Colonic mucosa (tissue), 4 donors: Measurements from ENCODE around the gene FAM181B. TPM values are rescaled to one million over a fixed set of nuclear protein-coding genes. Genes with fewer than 3 reads are reported as not detected.

Source experiments
- DNase-seq: peaks from one replicate; pipeline ENCODE4 v3.0.0-alpha.2; 2020
- H3K27ac ChIP-seq: fragments of 200-600 bp; one replicate; pipeline ENCODE4 v1.8.0; 2021
- H3K27me3 ChIP-seq: fragments of 200-600 bp; one replicate; pipeline ENCODE4 v1.8.0; 2021
- H3K36me3 ChIP-seq: fragments of 200-600 bp; one replicate; pipeline ENCODE4 v1.8.0; 2021
- H3K4me1 ChIP-seq: fragments of 200-600 bp; one replicate; pipeline ENCODE4 v1.8.0; 2021; ENCODE audit warnings: mild to moderate bottlenecking
- H3K4me3 ChIP-seq: fragments of 200-600 bp; one replicate; pipeline ENCODE4 v1.8.0; 2021
- H3K9ac ChIP-seq, 2 donors: one replicate each; pipeline ENCODE4 v1.7.0; 2013; ENCODE audit warnings: control low read depth in 2 of 2, low read depth in 2 of 2, low read length in 2 of 2
- H3K9me3 ChIP-seq: fragments of 200-600 bp; one replicate; pipeline ENCODE4 v1.8.0; 2021
- intact Hi-C: fragments of 100-400 bp; cut with DNase I; formaldehyde crosslinking; loops from one replicate; pipeline ENCODE4 v1.14.1; 2022
- total RNA-seq, 2 donors: library from RNA; stranded (reverse); fragmentation: NEBNext Ultra II Directional in 1 of 2; extraction: Animal tissue kit (Norgen Biotek cat#: 25700) in 1 of 2; gene quantifications; one replicate each; pipeline ENCODE4 v1.2.1, GENCODE V29; 2021
- TF ChIP-seq, protein P1 (sequence below): fragments of 200-600 bp; IDR thresholded peaks from one replicate; pipeline ENCODE4 v1.8.0; 2022; ENCODE audit warnings: antibody characterized with exemption, mild to moderate bottlenecking
- donor health status: healthy.
- donor health status: DM: no; HTN: no; CAD: no.
- donor health status: DM: no; HTN: no; CAD: no.

Gene FAM181B
- total RNA-seq, 2 donors from 2014 or later, result 0.12 to 0.32 TPM

GRCh38 chr11:82759649-82760048, 26.0 kb upstream of the FAM181B start:
- Histone ChIP-seq H3K27me3 (no peaks in the 10 kb centered on the region), H3K9me3 (no peaks in the 10 kb centered on the region), H3K27ac (no peak overlapping the region), H3K36me3 (no peaks in the 10 kb centered on the region), H3K4me3 (no peak overlapping the region), H3K4me1 (no peaks in the 10 kb centered on the region), H3K9ac (no peak overlapping the region)
- TF ChIP-seq, protein P1, sequence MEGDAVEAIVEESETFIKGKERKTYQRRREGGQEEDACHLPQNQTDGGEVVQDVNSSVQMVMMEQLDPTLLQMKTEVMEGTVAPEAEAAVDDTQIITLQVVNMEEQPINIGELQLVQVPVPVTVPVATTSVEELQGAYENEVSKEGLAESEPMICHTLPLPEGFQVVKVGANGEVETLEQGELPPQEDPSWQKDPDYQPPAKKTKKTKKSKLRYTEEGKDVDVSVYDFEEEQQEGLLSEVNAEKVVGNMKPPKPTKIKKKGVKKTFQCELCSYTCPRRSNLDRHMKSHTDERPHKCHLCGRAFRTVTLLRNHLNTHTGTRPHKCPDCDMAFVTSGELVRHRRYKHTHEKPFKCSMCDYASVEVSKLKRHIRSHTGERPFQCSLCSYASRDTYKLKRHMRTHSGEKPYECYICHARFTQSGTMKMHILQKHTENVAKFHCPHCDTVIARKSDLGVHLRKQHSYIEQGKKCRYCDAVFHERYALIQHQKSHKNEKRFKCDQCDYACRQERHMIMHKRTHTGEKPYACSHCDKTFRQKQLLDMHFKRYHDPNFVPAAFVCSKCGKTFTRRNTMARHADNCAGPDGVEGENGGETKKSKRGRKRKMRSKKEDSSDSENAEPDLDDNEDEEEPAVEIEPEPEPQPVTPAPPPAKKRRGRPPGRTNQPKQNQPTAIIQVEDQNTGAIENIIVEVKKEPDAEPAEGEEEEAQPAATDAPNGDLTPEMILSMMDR, result no peak
- DNase-seq, result no peak
- intact Hi-C loops, result no loop called here

DNA sequence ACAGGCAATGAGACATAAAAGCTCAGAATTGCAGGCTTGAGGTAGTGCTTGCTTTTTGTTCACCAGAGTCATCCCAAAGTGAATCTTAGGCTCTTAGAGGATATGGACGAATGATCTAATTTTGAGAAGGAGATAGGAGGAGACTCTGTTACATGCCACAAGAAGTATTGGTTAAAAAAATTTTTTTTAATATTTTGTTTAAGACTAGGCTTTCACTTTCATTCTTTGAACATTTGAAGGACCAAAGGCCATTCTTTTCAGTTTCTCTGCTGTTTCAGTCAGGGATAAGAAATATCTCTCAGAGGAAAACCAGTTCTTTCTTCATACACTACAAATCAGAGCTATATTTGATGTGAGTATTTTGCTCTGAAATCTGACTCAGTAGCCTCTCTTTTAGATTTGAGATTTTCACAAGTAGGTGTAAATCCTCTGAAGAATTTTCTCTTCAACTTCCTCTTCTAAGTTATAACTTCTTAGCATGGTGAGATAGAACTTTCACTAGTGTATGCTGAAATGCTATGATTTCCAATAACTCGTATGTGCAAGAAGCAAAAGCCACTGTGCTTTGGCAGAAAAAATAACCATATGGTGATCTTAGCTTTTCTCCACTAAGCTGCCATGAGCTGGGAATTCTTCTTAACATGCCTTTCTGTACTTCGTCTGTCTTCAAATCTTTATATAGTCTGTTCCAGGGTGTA, 24.1 kb upstream of the FAM181B start:
- Histone ChIP-seq H3K9me3 (no peaks in the 10 kb centered on the region), H3K9ac (no peak overlapping the region), H3K27ac (no peak overlapping the region), H3K4me1 (no peaks in the 10 kb centered on the region), H3K27me3 (no peaks in the 10 kb centered on the region), H3K4me3 (no peak overlapping the region), H3K36me3 (no peaks in the 10 kb centered on the region)
- TF ChIP-seq, protein P1, result no peak
- intact Hi-C loops, result no loop called here
- DNase-seq, result no peak

- Histone ChIP-seq H3K27ac (no peak overlapping the region), H3K36me3 (no peaks in the 10 kb centered on the region), H3K9ac (no peak overlapping the region), H3K27me3 (no peaks in the 10 kb centered on the region), H3K4me1 (no peaks in the 10 kb centered on the region), H3K4me3 (no peak overlapping the region), H3K9me3 (no peaks in the 10 kb centered on the region)
- TF ChIP-seq, protein P1, result no peak
- intact Hi-C loops, result no loop called here
- DNase-seq, result no peak
Measured at GRCh38 chr11:82756765-82757639, 23.3 kb upstream of the FAM181B start.

DNA sequence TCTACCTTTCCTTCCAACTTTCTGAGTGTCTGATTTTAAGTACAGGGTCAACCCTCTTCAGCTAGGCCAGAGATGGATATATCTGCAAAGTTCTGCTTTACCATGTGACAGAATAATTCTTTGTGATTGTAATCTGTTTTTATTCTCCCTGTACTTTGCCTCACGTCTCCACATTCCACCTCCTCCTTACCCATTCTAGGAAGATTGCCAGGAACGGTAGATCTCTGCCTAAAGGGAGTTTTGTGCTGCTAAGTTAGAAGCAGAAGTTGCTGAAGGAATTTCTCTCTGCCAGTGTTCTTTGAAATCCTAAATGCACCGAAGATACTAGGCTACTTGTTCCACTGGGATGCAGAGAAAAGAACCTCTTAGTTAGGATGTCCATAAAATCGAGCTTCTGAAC, 20.7 kb upstream of the FAM181B start:
- Histone ChIP-seq H3K9me3 (no peaks in the 10 kb centered on the region), H3K4me3 (no peak overlapping the region), H3K9ac (no peak overlapping the region), H3K4me1 (no peaks in the 10 kb centered on the region), H3K36me3 (no peaks in the 10 kb centered on the region), H3K27ac (no peak overlapping the region), H3K27me3 (no peaks in the 10 kb centered on the region)
- DNase-seq, result no peak
- intact Hi-C loops, result no loop called here
- TF ChIP-seq, protein P1, result no peak

DNA sequence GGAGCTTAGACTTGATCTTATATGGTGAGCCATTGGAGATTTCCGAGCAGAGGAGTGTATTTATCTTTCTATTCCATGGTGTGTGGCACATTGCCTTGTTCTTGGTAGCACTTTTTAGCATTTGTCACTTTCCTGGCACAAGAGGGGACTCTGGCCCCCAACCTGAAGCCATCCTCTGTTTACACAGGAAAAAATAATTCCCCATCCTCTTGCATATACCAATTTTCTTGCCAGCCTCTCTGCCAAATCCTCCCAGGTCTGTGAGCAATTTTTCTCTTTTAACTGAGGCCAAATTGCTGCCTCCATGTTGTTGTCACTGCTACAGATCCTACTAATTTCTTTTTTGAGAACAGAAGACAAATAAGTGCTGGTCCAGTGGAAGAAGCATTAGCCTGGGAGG, 20.3 kb upstream of the FAM181B start:
- Histone ChIP-seq H3K9me3 (no peaks in the 10 kb centered on the region), H3K36me3 (no peaks in the 10 kb centered on the region), H3K27ac (no peak overlapping the region), H3K27me3 (no peaks in the 10 kb centered on the region), H3K4me3 (no peak overlapping the region), H3K9ac (no peak overlapping the region), H3K4me1 (no peaks in the 10 kb centered on the region)
- TF ChIP-seq, protein P1, result no peak
- intact Hi-C loops, result no loop called here
- no peak for DNase-seq
